Keratinocyte (primary cell): Measurements from ENCODE around the gene KLF11. TPM values are rescaled to one million over a fixed set of nuclear protein-coding genes. Genes with fewer than 3 reads are reported as not detected.

Experiments used
- DNase-seq: peaks from one replicate; pipeline ENCODE4 v3.0.0-alpha.2; 2011; ENCODE audit warnings: low read depth, missing footprints, low spot score
- FAIRE-seq: peaks from 2 replicates; lab custom pipeline; 2011; peaks lifted over from hg19 to GRCh38; lab: Jason Lieb, UNC
- H2AFZ ChIP-seq: 2 replicates; pipeline ENCODE4 v1.6.0; 2012; ENCODE audit warnings: low read length, control low read depth, inconsistent platforms; ENCODE audit not compliant: control insufficient read depth
- H3K27ac ChIP-seq: 2 replicates; pipeline ENCODE4 v1.5.1; 2011; ENCODE audit warnings: low read length; ENCODE audit not compliant: control insufficient read depth, insufficient read depth
- H3K27me3 ChIP-seq: 3 replicates; pipeline ENCODE4 v1.6.0; 2011; ENCODE audit warnings: low read length; ENCODE audit not compliant: control insufficient read depth, insufficient read depth; ENCODE audit errors: extremely low read depth
- H3K36me3 ChIP-seq, 2 experiments: 2 replicates in 1 of 2; 3 replicates in 1 of 2; pipeline ENCODE4 v1.5.1; 2011; ENCODE audit warnings: low read length in 2 of 2, mild to moderate bottlenecking in 1 of 2; ENCODE audit not compliant: control insufficient read depth in 2 of 2, insufficient read depth in 2 of 2; ENCODE audit errors: extremely low read depth in 1 of 2
- H3K4me1 ChIP-seq: 3 replicates; pipeline ENCODE4 v1.5.1; 2011; ENCODE audit warnings: low read length; ENCODE audit not compliant: control insufficient read depth, insufficient read depth; ENCODE audit errors: extremely low read depth
- H3K4me2 ChIP-seq: 3 replicates; pipeline ENCODE4 v1.6.0; 2011; ENCODE audit warnings: low read depth, low read length; ENCODE audit not compliant: control insufficient read depth, insufficient read depth; ENCODE audit errors: extremely low read depth
- H3K4me3 ChIP-seq, 3 experiments: fragments of 200-600 bp in 1 of 3; sonication (generic) in 1 of 3; 2 replicates in 2 of 3; 3 replicates in 1 of 3; pipeline ENCODE4 v1.5.1; 2011 to 2016; ENCODE audit warnings: low read length in 3 of 3, mild to moderate bottlenecking in 3 of 3, control low read depth in 2 of 3, inconsistent platforms in 1 of 3, low read depth in 1 of 3, mixed read lengths in 1 of 3, mixed run types in 1 of 3, moderate library complexity in 1 of 3; ENCODE audit not compliant: control insufficient read depth in 2 of 3, insufficient read depth in 2 of 3; ENCODE audit errors: extremely low read depth in 1 of 3
- H3K79me2 ChIP-seq: 2 replicates; pipeline ENCODE4 v1.6.0; 2012; ENCODE audit warnings: low read length; ENCODE audit not compliant: control insufficient read depth, insufficient read depth
- H3K9ac ChIP-seq: 3 replicates; pipeline ENCODE4 v1.6.0; 2011; ENCODE audit warnings: low read length; ENCODE audit not compliant: control insufficient read depth, insufficient read depth; ENCODE audit errors: extremely low read depth
- H3K9me1 ChIP-seq: 3 replicates; pipeline ENCODE4 v1.6.0; 2011; ENCODE audit warnings: low read length; ENCODE audit not compliant: control insufficient read depth, insufficient read depth; ENCODE audit errors: extremely low read depth
- H3K9me3 ChIP-seq: 2 replicates; pipeline ENCODE4 v1.5.1; 2012; ENCODE audit warnings: low read depth, low read length; ENCODE audit not compliant: control insufficient read depth
- H4K20me1 ChIP-seq: 3 replicates; pipeline ENCODE4 v1.6.0; 2011; ENCODE audit warnings: low read length; ENCODE audit not compliant: control insufficient read depth, insufficient read depth; ENCODE audit errors: extremely low read depth
- CTCF ChIP-seq, 3 experiments: IDR thresholded peaks in 1 of 3; conservative IDR thresholded peaks in 1 of 3; optimal IDR thresholded peaks in 1 of 3; 2 replicates in 2 of 3; 3 replicates in 1 of 3; pipeline versions ENCODE3 to v1.5.1; 2011; ENCODE audit warnings: low read length in 3 of 3, mild to moderate bottlenecking in 3 of 3, moderate library complexity in 2 of 3, control low read depth in 1 of 3, inconsistent platforms in 1 of 3; ENCODE audit not compliant: insufficient read depth in 2 of 3; ENCODE audit errors: extremely low read depth in 1 of 3
- EZH2 ChIP-seq: IDR thresholded peaks from one replicate; pipeline ENCODE4 v1.6.1; 2012; ENCODE audit warnings: inconsistent platforms, mild to moderate bottlenecking, low read length, moderate library complexity
- dilution Hi-C: fragments of 300-500 bp; cut with MboI; formaldehyde crosslinking; loops from one replicate; pipeline ENCODE4 v1.7.0; 2020; ENCODE audit warnings: low sequenced_read_pairs; ENCODE audit not compliant: extremely low pct_ligation_motif_present
- polyA plus RNA-seq, 5 experiments: library from polyadenylated mRNA; depleted of rRNA in 3 of 5; stranded (reverse) in 3 of 5; stranded (forward) in 1 of 5; unstranded in 1 of 5; fragments of >200 nt; gene quantifications; 1 replicate in 1 of 5; 2 replicates in 3 of 5; 3 replicates in 1 of 5; pipeline versions ENCODE4 v1.2.1 to v1.2.3, GENCODE V29; 2011 to 2012; ENCODE audit warnings: missing spikeins in 2 of 5, low read depth in 1 of 5, low replicate concordance in 1 of 5

The KLF11 gene
- polyA plus RNA-seq, 1 donor (not counting 4 experiments of a cell fraction or from before 2014, with no cell fraction given) = 7.0 TPM

- FAIRE-seq (peak; percentile 66), DNase-seq (no peak)
- H3K27me3 ChIP-seq = no peaks in the 10 kb centered on the region
- no peaks in the 10 kb centered on the region for H3K9me3 ChIP-seq
- H3K4me2 ChIP-seq = no peak overlapping the region
- dilution Hi-C loops = loop anchor here (25.0 kb wide), 1 partner anchor 286 kb away; no protein-coding TSS in a partner anchor
- H2AFZ ChIP-seq = no peak overlapping the region
- no peak overlapping the region for H3K4me3 ChIP-seq
- no peaks in the 10 kb centered on the region for H3K4me1 ChIP-seq
- H3K79me2 ChIP-seq = no peaks in the 10 kb centered on the region
- H3K27ac ChIP-seq = no peak overlapping the region
- no peaks in the 10 kb centered on the region for H3K9me1 ChIP-seq
- H3K9ac ChIP-seq = no peak overlapping the region
- H3K36me3 ChIP-seq = peaks cover 0 to 13% of the 10 kb centered on the region in 2 experiments
- no peaks in the 10 kb centered on the region for H4K20me1 ChIP-seq
- peak; percentile 29 to 49 (median 42) for TF ChIP-seq CTCF (optimal IDR thresholded peaks at IDR 0.05 in 1 of 3, IDR thresholded peaks at IDR 0.05 in 1 of 3, conservative IDR thresholded peaks at IDR 0.05 in 1 of 3; ENCODE audit: extremely low read depth in 1 of 3, insufficient read depth in 2 of 3, low read length in 3 of 3)
- TF ChIP-seq EZH2 = no peak
Observed at GRCh38 chr2:10048501-10049171, 5.3 kb downstream of the KLF11 start.

GRCh38 chr2:10052216-10052615 lies 8.9 kb downstream of the KLF11 start:
- Histone ChIP-seq H3K79me2 (no peaks in the 10 kb centered on the region), H3K9me3 (no peaks in the 10 kb centered on the region), H3K4me1 (peaks cover 6% of the 10 kb centered on the region), H3K27me3 (no peaks in the 10 kb centered on the region), H3K9ac (no peak overlapping the region), H3K4me3 (no peak overlapping the region), H3K36me3 (peaks cover 0 to 13% of the 10 kb centered on the region in 2 experiments), H2AFZ (no peak overlapping the region), H4K20me1 (no peaks in the 10 kb centered on the region), H3K27ac (no peak overlapping the region), H3K9me1 (no peaks in the 10 kb centered on the region), H3K4me2 (no peak overlapping the region)
- DNase-seq = no peak
- no peak for FAIRE-seq
- dilution Hi-C loops = no loop called here
- TF ChIP-seq EZH2 (no peak), CTCF (optimal IDR thresholded peaks at IDR 0.05 in 1 of 3, IDR thresholded peaks at IDR 0.05 in 1 of 3, conservative IDR thresholded peaks at IDR 0.05 in 1 of 3; ENCODE audit: extremely low read depth in 1 of 3, insufficient read depth in 2 of 3, low read length in 3 of 3) (no peak)
